Activated CD4-positive, alpha-beta T cell treated with anti-CD3 and anti-CD28 coated beads, Interleukin-2, amount 50 U/mL, for 24 hours (primary cell): Measurements from ENCODE around the gene OR11A1.
"Not testable (repeated sequence)": the region's sequence is repeated elsewhere in the genome, so short reads cannot be mapped to it uniquely, and the experiment has no call there.

Experiments used
- DNase-seq, 2 donors: peaks; one replicate each; pipeline ENCODE4 v3.0.0-alpha.2; 2020; ENCODE audit warnings: low read depth in 1 of 2, low spot score in 1 of 2

OR11A1 gene

DNA sequence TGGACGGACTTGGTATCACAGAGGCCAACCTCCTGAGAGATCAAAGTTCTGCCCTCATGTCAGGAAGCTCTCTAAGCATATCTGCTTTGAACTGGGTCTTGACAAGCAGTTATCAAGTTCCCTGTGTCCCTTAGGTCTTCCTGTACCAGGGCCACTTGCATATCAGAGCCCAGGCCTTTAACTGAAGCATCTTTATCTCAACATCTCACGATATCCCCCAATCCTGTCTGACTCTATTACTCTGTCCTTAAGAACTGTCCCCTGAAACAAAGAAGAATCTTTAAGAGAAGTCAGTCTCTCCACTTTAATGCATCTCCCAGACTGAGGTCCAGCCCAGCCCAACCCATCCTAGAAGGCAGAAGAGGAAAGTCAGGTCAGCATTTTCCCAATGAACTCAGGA lies 22.7 kb upstream of the OR11A1 start:
- DNase-seq = no peak

DNA sequence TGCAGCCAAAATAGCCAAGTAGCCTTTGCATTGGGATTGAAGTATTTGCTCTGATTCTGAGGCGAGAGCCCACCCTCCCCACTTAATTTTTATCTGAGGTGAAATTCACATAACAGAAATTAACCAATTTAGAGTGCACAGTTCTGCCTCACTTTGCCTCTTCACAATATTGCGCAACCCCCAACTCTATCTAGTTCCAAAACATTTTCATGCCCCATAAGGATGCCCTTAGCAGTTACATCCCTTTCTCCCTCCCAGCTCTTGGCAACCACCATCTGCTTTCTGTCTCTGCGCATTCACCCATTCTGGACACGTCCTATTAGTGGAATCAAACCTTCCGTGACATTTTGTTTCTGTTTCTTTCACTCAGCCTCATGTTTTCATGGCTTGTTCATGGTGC lies 21.9 kb upstream of the OR11A1 start:
- no peak for DNase-seq

DNA sequence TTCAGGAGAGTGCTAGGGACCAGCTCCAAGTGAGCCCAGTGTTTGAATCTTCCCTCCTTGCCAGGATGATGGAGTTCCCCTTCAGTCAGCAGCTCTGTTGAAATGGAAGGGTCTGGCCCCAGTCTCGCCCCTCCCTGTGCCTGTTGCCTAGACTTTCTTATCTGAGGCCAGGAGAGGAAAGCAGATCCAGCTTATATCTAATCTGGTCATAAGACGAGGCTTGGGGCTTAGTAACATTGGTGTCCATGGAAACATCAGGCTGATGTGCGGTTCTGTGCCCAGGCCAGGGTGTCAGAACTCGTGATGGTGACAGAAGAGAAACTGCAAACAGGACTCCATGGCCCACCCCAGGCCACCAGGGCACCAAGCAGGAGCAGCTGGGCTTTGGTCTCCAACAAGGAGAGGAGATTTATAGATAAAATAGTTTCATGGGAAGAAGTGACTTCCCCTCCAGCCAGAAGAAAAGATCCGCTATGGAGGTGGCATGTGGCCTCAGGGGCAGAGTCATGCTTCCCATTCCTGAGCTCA lies 21.1 kb upstream of the OR11A1 start:
- no peak for DNase-seq

DNA sequence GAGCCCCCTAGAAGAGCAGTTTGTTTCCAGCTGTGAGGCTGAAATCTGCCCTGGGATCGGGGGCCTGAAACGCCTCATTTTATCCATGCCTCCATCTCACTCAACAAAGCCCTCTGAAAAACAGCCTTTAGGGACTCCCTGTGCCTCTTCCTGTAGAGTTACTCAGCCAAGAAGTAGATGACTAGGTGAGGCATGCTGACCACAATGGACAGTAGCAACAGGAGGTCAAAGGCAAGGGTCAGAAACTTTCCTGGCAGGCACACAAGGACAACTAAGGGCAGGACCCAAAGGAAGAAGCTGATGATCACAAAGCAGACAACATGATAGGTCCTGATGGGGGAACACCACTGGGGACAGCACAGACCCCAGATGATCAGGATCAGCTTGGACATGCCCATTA lies 18.1 kb upstream of the OR11A1 start:
- no peak for DNase-seq

DNA sequence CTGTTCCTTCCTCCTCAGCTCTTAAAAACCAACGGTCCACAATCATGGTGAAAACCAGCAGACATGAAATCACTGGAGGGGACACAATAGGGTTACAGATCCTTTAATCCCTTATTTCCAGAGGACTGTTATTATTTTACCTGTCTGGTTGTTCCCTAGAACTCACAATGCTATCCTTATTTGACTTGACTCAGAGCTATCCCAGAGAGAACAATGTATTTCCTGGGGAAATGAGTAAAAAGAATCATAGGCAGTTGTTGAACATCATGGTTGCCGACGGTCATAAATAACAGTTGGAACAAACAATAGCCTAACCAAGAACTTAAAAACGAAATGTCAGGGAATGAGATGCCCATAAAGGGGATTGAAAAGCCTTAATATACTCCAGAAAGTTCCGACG lies 9.4 kb upstream of the OR11A1 start:
- no peak for DNase-seq

DNA sequence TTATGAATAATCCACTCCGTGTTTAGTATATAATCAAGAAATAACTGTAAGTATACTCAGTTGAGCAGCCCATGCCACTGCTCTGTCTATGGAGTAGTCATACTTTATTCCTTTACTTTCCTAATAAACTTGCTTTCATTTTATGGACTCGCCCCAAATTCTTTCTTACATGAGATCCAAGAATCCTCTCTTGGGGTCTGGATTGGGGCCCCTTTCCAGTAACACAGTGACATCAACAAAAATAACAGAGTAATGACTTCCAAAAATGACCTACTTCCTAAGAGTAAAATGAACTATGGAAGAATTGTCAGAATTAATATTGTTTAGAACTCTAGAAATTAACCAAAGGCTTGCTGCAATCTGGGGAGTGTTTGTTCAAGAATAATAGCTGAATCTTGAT lies 8.9 kb upstream of the OR11A1 start:
- no peak for DNase-seq

DNA sequence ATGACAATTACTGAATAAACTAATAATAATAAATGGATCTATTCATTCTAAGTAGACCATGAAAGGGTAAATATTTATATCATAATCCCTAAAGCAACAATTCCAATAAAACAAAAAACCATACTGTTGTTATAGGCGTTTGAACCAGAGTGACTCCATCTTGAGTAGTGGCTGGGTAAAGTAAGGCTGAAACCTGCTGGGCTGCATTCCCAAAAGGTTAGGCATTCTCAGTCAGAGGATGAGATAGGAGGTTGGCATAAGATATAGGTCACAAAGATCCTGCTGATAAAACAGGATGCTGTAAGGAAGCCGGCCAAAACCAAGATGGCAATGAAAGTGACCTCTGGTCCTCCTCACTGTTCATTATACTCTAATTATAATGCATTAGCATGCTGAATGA lies 8.4 kb upstream of the OR11A1 start:
- DNase-seq = no peak

DNA sequence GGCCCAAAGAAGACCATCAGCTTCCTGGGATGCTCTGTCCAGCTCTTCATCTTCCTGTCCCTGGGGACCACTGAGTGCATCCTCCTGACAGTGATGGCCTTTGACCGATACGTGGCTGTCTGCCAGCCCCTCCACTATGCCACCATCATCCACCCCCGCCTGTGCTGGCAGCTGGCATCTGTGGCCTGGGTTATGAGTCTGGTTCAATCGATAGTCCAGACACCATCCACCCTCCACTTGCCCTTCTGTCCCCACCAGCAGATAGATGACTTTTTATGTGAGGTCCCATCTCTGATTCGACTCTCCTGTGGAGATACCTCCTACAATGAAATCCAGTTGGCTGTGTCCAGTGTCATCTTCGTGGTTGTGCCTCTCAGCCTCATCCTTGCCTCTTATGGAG lies 5.2 kb upstream of the OR11A1 start:
- no peak for DNase-seq

DNA sequence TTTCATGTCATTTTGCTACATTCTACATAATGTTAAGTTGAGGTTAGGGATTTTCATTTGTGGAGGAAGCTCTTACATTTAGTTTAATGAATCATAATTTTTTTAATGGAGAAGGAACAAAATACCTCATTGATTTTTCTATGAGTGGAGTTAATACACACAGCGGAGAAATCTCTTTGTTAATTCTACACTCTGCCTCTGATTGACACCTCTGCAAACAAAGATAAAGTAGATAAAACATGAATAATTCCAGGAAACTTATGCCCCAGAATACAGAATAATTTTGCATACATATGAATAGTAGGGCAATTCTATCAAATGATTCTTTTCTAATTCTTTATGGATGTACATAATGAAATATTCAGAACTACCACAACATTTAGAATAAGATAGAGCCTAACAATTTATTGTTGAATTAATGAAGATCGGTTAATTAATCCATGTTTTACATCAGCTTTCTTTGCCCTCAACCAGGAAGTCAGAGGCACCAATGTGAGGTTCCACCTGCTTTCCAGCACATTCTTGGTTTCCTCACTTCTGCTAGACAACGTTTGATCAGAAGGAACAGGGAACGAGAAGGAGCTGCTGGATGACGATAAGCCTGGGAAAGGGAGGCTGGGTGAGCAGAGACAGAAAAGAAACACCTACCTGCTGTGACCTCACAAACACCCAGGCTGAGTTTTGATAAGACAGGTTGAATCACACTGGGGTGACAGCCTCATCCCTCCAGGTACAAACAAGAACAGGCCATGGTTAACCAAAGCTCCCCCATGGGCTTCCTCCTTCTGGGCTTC lies 4.3 kb upstream of the OR11A1 start:
- no peak for DNase-seq

DNA sequence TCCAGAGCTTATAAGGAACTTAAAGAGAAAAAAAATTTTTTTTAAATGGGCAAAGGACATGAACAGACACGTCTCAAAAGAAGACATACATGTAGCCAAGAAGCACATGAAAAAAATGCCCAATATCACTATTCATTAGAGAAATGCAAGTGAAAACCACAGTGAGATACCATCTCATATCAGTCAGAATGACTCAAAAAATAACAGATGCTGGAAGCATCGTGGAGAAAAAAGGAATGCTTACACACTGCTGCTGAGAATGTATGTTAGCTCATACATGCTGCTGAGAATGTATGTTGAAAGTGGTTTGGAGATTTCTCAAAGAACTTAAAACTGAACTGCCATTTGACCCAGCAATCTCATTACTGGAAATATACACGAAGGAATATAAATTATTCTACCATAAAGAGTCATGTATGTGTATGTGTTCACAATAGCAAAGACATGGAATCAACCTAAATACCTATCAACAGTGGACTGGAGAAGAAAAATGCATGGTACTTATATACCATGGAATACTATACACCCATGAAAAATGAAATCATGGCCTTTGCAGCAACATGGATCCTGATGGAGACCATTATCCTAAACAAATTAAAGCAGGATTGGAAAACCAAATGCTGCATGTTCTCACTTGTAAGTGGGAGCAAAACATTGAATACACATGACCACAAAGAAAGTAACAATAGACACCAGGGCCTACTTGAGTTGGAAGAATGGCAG lies 5.2 kb downstream of the OR11A1 start:
- no peak for DNase-seq

DNA sequence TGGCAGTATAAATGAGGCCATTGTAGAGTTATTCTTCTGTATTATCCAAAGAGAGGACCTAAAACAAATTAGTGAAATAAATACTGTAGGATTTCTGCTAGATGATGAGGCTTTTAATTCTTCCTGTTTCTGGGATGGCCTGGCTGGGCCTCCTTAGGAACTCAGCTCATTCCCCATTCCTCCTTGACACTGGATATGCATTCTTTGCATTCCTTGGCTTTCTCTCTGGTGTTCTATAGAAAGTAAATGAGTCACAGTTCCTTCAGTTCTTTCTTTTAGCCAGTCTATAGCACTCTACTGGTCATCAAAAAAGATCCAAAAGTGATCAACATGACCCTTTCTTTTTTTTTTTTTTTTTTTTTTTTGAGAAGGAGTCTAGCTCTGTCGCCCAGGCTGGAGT lies 9.2 kb downstream of the OR11A1 start:
- no peak for DNase-seq

DNA sequence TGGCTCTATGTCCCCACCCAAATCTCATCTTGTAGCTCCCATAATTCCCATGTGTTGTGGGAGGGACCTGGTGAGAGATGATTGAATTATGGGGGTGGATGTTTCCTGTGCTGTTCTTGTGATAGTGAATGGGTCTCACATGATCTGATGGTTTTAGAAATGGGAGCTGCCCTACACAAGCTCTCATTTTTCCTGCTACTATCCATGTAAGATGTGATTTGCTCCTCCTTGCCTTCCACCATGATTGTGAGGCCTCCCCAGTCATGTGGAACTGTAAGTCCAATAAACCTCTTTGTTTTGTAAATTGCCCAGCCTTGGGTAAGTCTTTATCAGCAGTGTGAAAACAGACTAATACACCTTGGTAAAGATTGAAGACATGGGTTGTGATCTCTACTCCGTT lies 12.8 kb downstream of the OR11A1 start:
- not testable (repeated sequence) for DNase-seq

DNA sequence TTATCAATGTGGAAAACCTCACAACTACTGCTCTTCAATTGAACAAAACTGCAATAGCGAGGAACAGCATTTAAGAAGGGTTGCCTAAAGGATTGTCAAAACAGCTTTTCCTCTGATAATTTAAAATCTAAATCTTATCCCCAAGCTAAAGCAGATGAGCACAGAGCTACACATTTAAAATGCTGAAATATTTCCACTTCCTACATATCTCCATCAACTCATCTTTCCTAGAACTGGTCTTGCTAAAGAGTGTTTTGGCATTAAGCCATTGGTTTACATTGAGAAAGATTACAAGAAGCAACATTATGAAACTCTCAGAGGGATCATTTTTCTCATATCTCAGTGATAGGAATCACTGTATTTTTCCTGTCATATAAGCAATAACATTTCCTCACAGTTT lies 14.2 kb downstream of the OR11A1 start:
- no peak for DNase-seq

DNA sequence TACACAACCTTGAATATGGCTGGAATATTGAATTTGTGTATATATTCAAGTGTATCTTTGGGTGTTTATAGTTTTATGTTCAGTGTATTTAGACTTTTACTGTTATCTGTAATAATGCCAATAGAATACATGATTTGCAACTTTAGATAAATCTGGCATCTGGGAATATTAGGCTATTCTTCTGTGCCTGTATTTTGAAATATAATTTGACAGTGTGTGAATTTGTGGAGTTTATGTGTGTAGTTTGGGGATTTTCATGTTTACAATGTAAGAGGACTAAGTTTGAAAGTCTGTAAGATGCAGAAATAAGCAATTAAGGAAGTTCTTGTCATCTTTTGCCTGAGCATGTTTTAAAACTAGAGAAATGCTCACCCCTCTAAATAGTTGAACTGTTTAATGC lies 17.9 kb downstream of the OR11A1 start, which contains the start of gene OR10C1:
Gene OR10C1 (plus strand): TSS at position 301 of the 400 bp plus-strand sequence. CDS start 710 bp downstream, outside the sequence.
- no peak for DNase-seq

DNA sequence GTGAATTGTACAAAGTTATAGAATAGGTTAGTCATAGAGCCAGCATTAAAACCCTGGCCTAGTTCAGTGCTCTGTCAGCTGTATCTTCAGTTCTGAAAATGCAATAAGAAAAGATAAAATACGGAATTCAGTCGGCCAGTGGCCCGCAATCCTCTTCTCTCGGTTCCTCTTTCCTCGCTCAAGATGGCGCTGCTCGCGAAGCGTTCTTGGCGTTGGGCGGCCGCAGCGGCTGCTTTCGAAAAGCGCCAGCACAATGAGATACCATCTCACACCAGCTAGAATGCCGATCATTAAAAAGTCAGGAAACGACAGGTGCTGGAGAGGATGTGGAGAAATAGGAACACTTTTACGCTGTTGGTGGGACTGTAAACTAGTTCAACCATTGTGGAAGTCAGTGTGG lies 20.1 kb downstream of the OR11A1 start:
- DNase-seq = not testable (repeated sequence)

DNA sequence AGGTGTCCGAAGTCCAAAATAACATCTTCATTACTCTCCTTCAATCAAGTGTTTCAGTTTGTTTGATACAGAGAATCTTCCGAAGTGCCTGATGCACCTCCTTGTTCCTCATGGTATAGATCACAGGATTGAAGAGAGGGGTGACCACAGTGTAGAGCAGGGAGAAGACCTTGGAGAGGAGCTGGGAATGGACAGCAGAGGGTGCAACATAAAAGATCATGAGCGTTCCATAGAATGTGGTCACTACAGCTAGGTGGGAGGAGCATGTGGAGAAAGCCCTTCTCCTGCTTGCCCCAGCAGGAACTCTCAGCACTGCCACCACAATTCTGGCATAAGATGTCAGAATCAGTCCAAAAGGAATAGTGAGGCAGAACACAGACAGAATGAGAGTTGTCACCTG lies 30.2 kb downstream of the OR11A1 start:
- DNase-seq = no peak

DNA sequence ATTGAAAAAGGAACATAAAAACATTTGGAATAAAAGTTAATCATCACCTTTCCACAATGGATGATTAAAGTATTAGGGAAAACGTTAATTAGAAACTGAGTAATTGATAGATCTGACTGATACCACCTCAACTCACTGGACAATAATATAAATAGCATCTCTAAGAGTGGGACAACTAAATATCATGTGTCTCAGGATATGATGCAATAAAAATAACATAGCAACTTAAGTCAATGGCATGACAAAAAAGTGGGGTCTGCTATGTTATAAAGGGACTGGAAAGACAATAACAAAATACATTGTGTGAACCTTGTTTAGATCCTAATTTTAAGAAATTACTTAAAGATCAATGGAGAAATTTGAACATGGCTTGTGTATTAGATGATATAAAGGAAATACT lies 31.8 kb downstream of the OR11A1 start:
- no peak for DNase-seq

DNA sequence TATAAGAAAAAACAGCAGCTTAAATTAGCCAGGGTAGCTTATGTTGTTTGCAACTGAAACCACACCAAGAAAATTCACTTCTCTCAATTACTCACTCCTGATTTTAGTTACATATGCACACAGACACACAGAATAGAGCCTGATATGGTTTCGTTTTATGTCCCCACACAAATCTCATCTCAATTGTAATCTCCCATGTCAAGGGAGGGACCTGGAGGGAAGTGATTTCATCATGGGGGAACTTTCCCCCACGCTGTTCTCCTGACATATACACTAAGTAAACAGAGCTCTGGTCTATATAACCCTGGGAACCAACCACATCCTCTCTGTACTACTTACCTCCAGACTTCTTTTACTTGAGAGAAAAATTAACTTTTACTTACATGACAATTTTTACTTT lies 32.3 kb downstream of the OR11A1 start:
- no peak for DNase-seq

DNA sequence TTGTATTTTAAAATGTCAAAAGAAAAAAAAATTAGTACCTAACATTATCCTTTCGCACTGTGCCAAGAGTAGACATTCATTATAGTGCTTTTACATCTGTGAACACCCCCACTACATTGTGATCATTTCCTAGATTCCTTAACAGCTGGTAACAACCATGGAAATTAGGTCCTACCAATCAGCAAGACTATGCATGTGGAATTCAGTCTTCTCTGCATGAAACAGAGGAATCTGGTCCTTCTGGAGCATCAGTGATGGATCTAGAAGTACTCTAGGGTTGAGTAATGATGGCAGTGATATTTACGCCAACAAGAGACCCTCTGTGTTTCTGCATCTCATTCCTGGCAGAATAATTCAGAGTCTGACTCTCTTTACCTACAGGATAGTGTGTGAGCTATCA lies 32.7 kb downstream of the OR11A1 start:
- no peak for DNase-seq

DNA sequence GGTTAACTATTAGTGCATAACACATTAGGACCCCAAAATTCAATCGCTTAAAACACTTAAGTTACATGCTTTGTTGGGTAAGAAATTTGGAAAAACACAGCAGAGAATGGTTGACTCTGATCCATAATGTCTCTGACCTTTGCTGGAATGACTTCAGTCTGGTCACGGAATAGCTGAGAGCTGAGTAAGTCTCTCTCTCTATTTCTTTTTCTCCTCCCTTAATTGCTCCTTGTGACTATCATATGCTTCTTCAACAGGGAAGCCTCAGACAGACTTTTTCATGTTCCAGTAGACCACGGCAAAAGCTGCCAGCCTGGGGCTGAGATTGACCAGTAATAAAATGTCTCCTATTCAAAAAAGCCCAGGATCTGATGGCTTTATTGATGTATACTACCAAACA lies 37.4 kb downstream of the OR11A1 start:
- no peak for DNase-seq

DNA sequence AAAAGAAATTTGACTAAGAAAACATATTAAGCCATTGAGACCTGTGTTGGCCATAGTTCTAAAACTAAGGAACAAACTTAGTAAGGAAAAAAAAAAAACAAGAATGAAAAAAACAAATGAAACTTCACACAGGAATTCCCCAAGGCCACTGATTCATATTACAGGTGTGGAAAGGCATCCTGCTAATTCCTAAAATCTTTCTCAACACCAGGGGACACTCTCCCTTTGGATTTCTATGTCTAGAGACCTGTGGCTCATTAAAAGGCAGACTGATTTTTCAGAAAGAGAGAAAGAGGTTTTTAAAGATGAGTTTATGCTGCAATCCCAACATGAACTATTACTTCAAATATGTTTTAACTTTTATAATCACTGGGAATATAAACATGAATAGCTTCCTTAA lies 42.3 kb downstream of the OR11A1 start, which contains the start of gene OR12D1:
Gene OR12D1 (plus strand): TSS at position 341 of the 400 bp plus-strand sequence.
- no peak for DNase-seq

DNA sequence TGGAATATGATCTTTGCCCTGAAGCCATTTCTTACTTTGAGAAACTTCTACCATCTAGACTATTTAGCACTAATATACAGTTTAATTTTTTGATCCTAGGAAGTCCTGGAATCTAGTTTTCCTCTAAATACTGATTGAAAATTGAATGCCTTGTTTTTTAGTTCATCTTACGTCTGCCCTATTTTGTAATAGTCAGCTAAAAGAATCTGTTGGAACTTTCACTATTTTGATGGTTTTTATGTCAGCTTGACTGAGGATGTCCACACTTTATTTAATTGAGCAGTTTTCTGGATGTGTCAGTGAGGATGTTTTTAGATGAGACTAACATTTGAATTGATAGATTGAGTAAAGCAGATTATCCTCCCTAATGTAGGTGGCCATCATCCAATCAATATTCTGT lies 53.1 kb downstream of the OR11A1 start:
- DNase-seq = no peak
